Measurements from ENCODE around the gene HOXD13.

Gene HOXD13

GRCh38 chr2:176092270-176093144, at the start of gene HOXD13:
HOXD13 (plus strand) TSS chr2:176092721; CDS start chr2:176092891, 170 bp downstream.
- Histone ChIP-seq H3K4me2 (0 out of 2 replicates have a peak within 1 kb of the TSS, but pooled peaks have one; percentile 20), H3K36me3 (ENCODE audit: insufficient read depth) (no peaks in the 10 kb centered on the region), H4K20me1 (ENCODE audit: insufficient read depth) (no peaks in the 10 kb centered on the region), H3K4me1 (ENCODE audit: low read depth, poor library complexity, severe bottlenecking) (peaks cover 8% of the 10 kb centered on the region), H2AFZ (ENCODE audit: low read depth) (no peak within 1 kb of the TSS; the same call in 1 of the 2 replicates), H3K4me3 (IDR thresholded peaks at IDR 0.05; ENCODE audit: insufficient read depth, low read depth, low read length) (no peak within 1 kb of the TSS), H3K9ac (no peak within 1 kb of the TSS), H3K79me2 (ENCODE audit: insufficient read depth, low read depth) (no peaks in the 10 kb centered on the region), H3K27ac (no peak within 1 kb of the TSS), H3K27me3 (ENCODE audit: insufficient read depth, low read depth) (no peaks in the 10 kb centered on the region)
- no peak for TF ChIP-seq CTCF (conservative IDR thresholded peaks at IDR 0.05; ENCODE audit: low read depth, low read length)

- no peak for TF ChIP-seq CTCF (conservative IDR thresholded peaks at IDR 0.05; ENCODE audit: low read depth, low read length)
- H3K27ac ChIP-seq: no peak overlapping the region
- H3K27me3 ChIP-seq (ENCODE audit: insufficient read depth, low read depth): no peaks in the 10 kb centered on the region
- no peaks in the 10 kb centered on the region for H3K4me1 ChIP-seq (ENCODE audit: low read depth, poor library complexity, severe bottlenecking)
- no peaks in the 10 kb centered on the region for H3K36me3 ChIP-seq (ENCODE audit: insufficient read depth)
- no peaks in the 10 kb centered on the region for H3K79me2 ChIP-seq (ENCODE audit: insufficient read depth, low read depth)
- no peak overlapping the region for H3K9ac ChIP-seq
- no peak overlapping the region for H3K4me2 ChIP-seq
- no peak overlapping the region for H2AFZ ChIP-seq (ENCODE audit: low read depth)
- H3K4me3 ChIP-seq (IDR thresholded peaks at IDR 0.05; ENCODE audit: insufficient read depth, low read depth, low read length): no peak overlapping the region
- no peaks in the 10 kb centered on the region for H4K20me1 ChIP-seq (ENCODE audit: insufficient read depth)
Measured at GRCh38 chr2:176056406-176056805, 36.1 kb upstream of the HOXD13 start.

GRCh38 chr2:176063958-176064357, 28.6 kb upstream of the HOXD13 start:
- Histone ChIP-seq H3K4me3 (IDR thresholded peaks at IDR 0.05; ENCODE audit: insufficient read depth, low read depth, low read length) (no peak overlapping the region), H4K20me1 (ENCODE audit: insufficient read depth) (no peaks in the 10 kb centered on the region), H3K27me3 (ENCODE audit: insufficient read depth, low read depth) (no peaks in the 10 kb centered on the region), H3K4me2 (peak overlapping the region; percentile 37; the same call in 1 of the 2 replicates), H3K36me3 (ENCODE audit: insufficient read depth) (no peaks in the 10 kb centered on the region), H3K79me2 (ENCODE audit: insufficient read depth, low read depth) (no peaks in the 10 kb centered on the region), H3K27ac (peak overlapping the region; percentile 44; the same call in 1 of the 2 replicates), H2AFZ (ENCODE audit: low read depth) (peak overlapping the region; percentile 36; the same call in 1 of the 2 replicates), H3K4me1 (ENCODE audit: low read depth, poor library complexity, severe bottlenecking) (peaks cover 28% of the 10 kb centered on the region), H3K9ac (no peak overlapping the region)
- TF ChIP-seq CTCF (conservative IDR thresholded peaks at IDR 0.05; ENCODE audit: low read depth, low read length): no peak

GRCh38 chr2:176066645-176067588, 25.6 kb upstream of the HOXD13 start:
- H3K36me3 ChIP-seq (ENCODE audit: insufficient read depth): no peaks in the 10 kb centered on the region
- no peaks in the 10 kb centered on the region for H4K20me1 ChIP-seq (ENCODE audit: insufficient read depth)
- no peak overlapping the region for H2AFZ ChIP-seq (ENCODE audit: low read depth)
- H3K4me3 ChIP-seq (IDR thresholded peaks at IDR 0.05; ENCODE audit: insufficient read depth, low read depth, low read length): no peak overlapping the region
- H3K9ac ChIP-seq: no peak overlapping the region
- no peak for TF ChIP-seq CTCF (conservative IDR thresholded peaks at IDR 0.05; ENCODE audit: low read depth, low read length)
- no peaks in the 10 kb centered on the region for H3K79me2 ChIP-seq (ENCODE audit: insufficient read depth, low read depth)
- no peak overlapping the region for H3K27ac ChIP-seq
- H3K4me2 ChIP-seq: no peak overlapping the region
- H3K4me1 ChIP-seq (ENCODE audit: low read depth, poor library complexity, severe bottlenecking): peaks cover 43% of the 10 kb centered on the region
- H3K27me3 ChIP-seq (ENCODE audit: insufficient read depth, low read depth): no peaks in the 10 kb centered on the region
